BE2C (cell line): ENCODE measurements around the gene TEX48.

ENCODE experiments used
- DNase-seq: peaks from one replicate; pipeline ENCODE4 v3.0.0-alpha.2; 2020
- H3K27me3 ChIP-seq: fragments of 250-450 bp; sonication (Bioruptor Pico); 2 replicates; pipeline ENCODE4 v1.5.1; 2020; ENCODE audit warnings: mild to moderate bottlenecking
- H3K36me3 ChIP-seq: fragments of 250-450 bp; sonication (Bioruptor Pico); 2 replicates; pipeline ENCODE4 v1.5.1; 2020; ENCODE audit warnings: mild to moderate bottlenecking
- H3K4me1 ChIP-seq: fragments of 250-450 bp; sonication (Bioruptor Pico); 2 replicates; pipeline ENCODE4 v1.5.1; 2020
- H3K4me3 ChIP-seq: 2 replicates; pipeline ENCODE4 v1.5.1; 2011; ENCODE audit warnings: low read depth, low read length
- H3K9me3 ChIP-seq: fragments of 250-450 bp; sonication (Bioruptor Pico); 2 replicates; pipeline ENCODE4 v1.5.1; 2020
- CTCF ChIP-seq: IDR thresholded peaks from 2 replicates; pipeline ENCODE4 v1.5.1; 2012; ENCODE audit warnings: mild to moderate bottlenecking, low read depth, low read length

TEX48 gene

GRCh38 chr9:114722937-114723620 is 41.1 kb upstream of the TEX48 start:
- no peak overlapping the region for H3K4me3 ChIP-seq
- H3K36me3 ChIP-seq = no peaks in the 10 kb centered on the region
- DNase-seq = no peak
- H3K27me3 ChIP-seq = no peaks in the 10 kb centered on the region
- no peak for TF ChIP-seq CTCF
- H3K4me1 ChIP-seq = no peaks in the 10 kb centered on the region
- H3K9me3 ChIP-seq = no peaks in the 10 kb centered on the region

- Histone ChIP-seq H3K9me3 (no peaks in the 10 kb centered on the region; the same call in 1 of the 2 replicates), H3K4me3 (no peak overlapping the region), H3K27me3 (no peaks in the 10 kb centered on the region), H3K36me3 (no peaks in the 10 kb centered on the region), H3K4me1 (no peaks in the 10 kb centered on the region)
- no peak for TF ChIP-seq CTCF
- no peak for DNase-seq
These were observed 40.2 kb upstream of the TEX48 start for GRCh38 chr9:114722081-114722621.

GRCh38 chr9:114721491-114722079 is 39.6 kb upstream of the TEX48 start:
- no peaks in the 10 kb centered on the region for H3K27me3 ChIP-seq

GRCh38 chr9:114720086-114720676 is 38.2 kb upstream of the TEX48 start:
- no peak for DNase-seq
- Histone ChIP-seq H3K36me3 (no peaks in the 10 kb centered on the region), H3K4me3 (no peak overlapping the region), H3K27me3 (no peaks in the 10 kb centered on the region), H3K9me3 (no peaks in the 10 kb centered on the region; the same call in 1 of the 2 replicates), H3K4me1 (no peaks in the 10 kb centered on the region)
- TF ChIP-seq CTCF = no peak

More at GRCh38 chr9:114721491-114722079, 39.6 kb upstream of the TEX48 start:
- H3K4me1 ChIP-seq = no peaks in the 10 kb centered on the region
- DNase-seq = no peak
- no peaks in the 10 kb centered on the region for H3K36me3 ChIP-seq
- H3K4me3 ChIP-seq = no peak overlapping the region
- no peak for TF ChIP-seq CTCF
- no peaks in the 10 kb centered on the region; the same call in 1 of the 2 replicates for H3K9me3 ChIP-seq

- no peak for TF ChIP-seq CTCF
- H3K27me3 ChIP-seq = no peaks in the 10 kb centered on the region
- H3K36me3 ChIP-seq = no peaks in the 10 kb centered on the region
- no peaks in the 10 kb centered on the region; the same call in 1 of the 2 replicates for H3K9me3 ChIP-seq
- no peaks in the 10 kb centered on the region for H3K4me1 ChIP-seq
- no peak for DNase-seq
- H3K4me3 ChIP-seq = no peak overlapping the region
These were observed 37.3 kb upstream of the TEX48 start for GRCh38 chr9:114719290-114719689.
